Measurements from ENCODE around the gene HSPB8. TPM values are rescaled to one million over a fixed set of nuclear protein-coding genes. Genes with fewer than 3 reads are reported as not detected.

Gene HSPB8
- total RNA-seq, 1 donor from 2014 or later, result 58.4 TPM

DNA sequence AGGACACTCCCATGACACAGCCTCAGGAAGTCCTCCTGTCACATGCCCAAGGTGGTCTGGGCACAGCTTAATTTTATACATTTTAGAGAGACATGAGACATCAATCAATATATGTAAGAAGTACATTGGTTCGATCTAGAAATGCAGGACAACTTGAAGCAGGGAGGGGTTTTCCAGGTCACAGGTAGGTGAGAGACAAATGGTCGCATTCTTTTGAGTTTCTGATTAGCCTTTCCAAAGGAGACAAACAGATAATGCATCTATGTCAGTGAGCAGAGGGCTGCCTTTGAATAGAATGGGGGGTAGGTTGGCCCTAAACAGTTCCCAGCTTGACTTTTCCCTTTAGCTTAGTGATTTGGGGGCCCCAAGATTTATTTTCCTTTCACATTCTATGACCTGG, 2.5 kb downstream of the HSPB8 start:
- H3K27me3 ChIP-seq, result no peaks in the 10 kb centered on the region
- no peak for DNase-seq (ENCODE audit: extremely low spot score in 2 of 2)
- intact Hi-C loops (cut with DNase I), result no loop called here
- no peaks in the 10 kb centered on the region for H3K36me3 ChIP-seq
- no peaks in the 10 kb centered on the region for H3K9me3 ChIP-seq
- H3K4me3 ChIP-seq, result peak overlapping the region; percentile 61 to 65
- peaks cover 50% of the 10 kb centered on the region for H3K4me1 ChIP-seq
- peak overlapping the region; percentile 95 for H3K27ac ChIP-seq
- TF ChIP-seq, protein P1, sequence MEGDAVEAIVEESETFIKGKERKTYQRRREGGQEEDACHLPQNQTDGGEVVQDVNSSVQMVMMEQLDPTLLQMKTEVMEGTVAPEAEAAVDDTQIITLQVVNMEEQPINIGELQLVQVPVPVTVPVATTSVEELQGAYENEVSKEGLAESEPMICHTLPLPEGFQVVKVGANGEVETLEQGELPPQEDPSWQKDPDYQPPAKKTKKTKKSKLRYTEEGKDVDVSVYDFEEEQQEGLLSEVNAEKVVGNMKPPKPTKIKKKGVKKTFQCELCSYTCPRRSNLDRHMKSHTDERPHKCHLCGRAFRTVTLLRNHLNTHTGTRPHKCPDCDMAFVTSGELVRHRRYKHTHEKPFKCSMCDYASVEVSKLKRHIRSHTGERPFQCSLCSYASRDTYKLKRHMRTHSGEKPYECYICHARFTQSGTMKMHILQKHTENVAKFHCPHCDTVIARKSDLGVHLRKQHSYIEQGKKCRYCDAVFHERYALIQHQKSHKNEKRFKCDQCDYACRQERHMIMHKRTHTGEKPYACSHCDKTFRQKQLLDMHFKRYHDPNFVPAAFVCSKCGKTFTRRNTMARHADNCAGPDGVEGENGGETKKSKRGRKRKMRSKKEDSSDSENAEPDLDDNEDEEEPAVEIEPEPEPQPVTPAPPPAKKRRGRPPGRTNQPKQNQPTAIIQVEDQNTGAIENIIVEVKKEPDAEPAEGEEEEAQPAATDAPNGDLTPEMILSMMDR (IDR thresholded peaks at IDR 0.05), result no peak
- TF ChIP-seq POLR2A (IDR thresholded peaks at IDR 0.05) (no peak), POLR2AphosphoS5 (IDR thresholded peaks at IDR 0.05; ENCODE audit: insufficient read depth in 1 of 2, low read depth in 1 of 2) (no peak)

DNA sequence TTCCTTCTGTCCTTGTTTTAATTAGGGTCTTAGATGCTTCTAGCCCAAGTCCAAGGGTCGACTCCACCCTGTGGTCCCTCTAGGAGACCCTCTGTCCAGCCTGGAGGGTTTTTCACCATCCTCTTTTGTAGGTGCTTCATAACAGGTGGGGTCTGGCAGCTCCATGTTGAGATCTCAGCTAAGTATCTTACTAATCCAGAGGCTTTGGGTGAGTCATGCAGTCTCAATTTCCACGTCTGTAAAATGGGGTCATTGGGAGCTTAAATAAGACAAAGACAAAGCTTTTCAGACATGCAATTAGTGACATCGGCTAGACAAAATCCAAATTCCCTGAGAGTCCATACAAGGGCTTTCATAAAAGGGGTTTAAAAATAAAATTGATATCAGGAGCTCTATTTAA, 3.2 kb downstream of the HSPB8 start:
- Histone ChIP-seq H3K4me1 (peaks cover 45% of the 10 kb centered on the region), H3K36me3 (no peaks in the 10 kb centered on the region), H3K27ac (peak overlapping the region; percentile 54), H3K4me3 (peak overlapping the region; percentile 61 to 65), H3K9me3 (no peaks in the 10 kb centered on the region), H3K27me3 (no peaks in the 10 kb centered on the region)
- intact Hi-C loops (cut with DNase I), result no loop called here
- DNase-seq (ENCODE audit: extremely low spot score in 2 of 2), result no peak
- TF ChIP-seq POLR2A (IDR thresholded peaks at IDR 0.05) (no peak), POLR2AphosphoS5 (IDR thresholded peaks at IDR 0.05; ENCODE audit: insufficient read depth in 1 of 2, low read depth in 1 of 2) (no peak)
- TF ChIP-seq, protein P1 (IDR thresholded peaks at IDR 0.05), result no peak

DNA sequence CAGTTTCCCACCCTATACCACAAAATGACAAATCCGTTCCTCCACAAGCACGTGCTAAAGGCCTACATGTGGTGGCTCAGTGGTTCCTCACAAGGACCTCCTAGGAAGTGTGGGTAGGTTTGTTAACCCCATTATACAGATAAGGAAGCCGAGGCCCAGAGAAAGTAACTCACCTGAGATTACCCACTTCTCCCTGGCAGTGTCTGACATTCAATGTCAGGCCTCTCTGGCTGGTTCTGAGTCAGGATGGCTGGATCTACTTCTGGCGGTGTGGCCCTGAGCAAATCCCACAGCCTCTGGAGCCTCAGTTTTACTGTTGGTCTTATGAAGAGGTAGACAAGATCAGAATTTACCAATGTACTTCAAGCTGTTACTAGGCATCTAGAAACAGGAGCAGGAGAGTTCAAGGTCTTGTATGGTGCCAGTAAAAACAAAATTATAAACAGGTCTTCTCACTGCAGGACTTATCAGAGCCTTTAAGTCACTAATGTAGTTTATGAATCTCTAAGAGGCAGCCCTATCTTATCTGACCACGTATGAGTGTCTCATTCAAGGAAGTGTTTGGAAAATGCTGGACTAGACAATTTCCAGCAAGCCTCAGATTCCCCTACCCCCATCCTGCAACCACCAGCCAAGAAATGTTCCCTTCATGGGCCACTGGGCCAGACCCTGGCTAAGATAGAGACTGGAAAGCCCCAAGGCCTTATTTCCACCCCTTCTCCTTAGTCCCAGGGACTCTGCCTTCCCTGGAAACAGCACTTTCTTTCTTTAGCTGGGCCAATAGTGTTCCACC, 4.2 kb downstream of the HSPB8 start:
- H3K27me3 ChIP-seq, result no peaks in the 10 kb centered on the region
- H3K36me3 ChIP-seq, result no peaks in the 10 kb centered on the region
- no peak for DNase-seq (ENCODE audit: extremely low spot score in 2 of 2)
- H3K9me3 ChIP-seq, result no peaks in the 10 kb centered on the region
- intact Hi-C loops (cut with DNase I), result no loop called here
- H3K4me1 ChIP-seq, result peaks cover 44% of the 10 kb centered on the region
- peak overlapping the region; percentile 54 for H3K27ac ChIP-seq
- no peak for TF ChIP-seq POLR2AphosphoS5 (IDR thresholded peaks at IDR 0.05; ENCODE audit: insufficient read depth in 1 of 2, low read depth in 1 of 2)
- TF ChIP-seq, protein P1 (IDR thresholded peaks at IDR 0.05), result no peak
- no peak for TF ChIP-seq POLR2A (IDR thresholded peaks at IDR 0.05)
- peak overlapping the region; percentile 61 to 65 for H3K4me3 ChIP-seq

DNA sequence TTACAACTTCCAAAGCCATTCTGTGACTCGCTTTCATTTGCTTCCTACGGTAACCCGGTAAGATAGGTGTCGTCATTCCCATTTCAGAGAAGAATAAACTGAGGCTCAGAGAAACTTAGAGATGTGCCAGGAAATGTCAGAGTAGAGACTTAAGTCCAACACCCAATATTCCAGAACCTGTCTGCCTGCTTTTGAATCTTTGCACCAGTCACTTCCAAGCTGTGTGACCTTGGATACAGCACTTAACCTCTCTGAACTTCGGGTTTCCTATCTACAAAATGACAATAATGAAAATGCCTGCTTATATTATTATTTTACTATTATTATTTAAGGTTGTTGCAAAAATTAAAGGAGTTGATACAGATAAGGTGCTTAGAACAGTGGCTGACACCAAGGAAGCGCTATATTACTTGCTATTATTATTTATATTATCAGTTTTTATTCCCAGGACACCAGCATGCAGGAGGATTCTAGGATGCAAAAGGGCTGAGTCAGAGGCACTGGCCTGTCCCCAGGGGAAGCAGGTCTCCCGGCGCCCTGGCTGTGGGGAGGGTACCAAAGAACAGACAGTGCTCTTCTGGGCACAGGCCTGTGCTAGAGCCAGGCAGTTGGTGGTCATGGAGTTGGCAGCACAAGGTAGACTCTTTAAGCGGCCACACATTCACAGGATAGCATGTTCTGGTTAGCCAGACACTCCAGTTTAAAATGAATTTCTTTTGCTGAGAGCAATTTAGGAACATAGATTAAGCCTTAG, 5.4 kb downstream of the HSPB8 start:
- peak overlapping the region; percentile 54 for H3K27ac ChIP-seq
- H3K27me3 ChIP-seq, result no peaks in the 10 kb centered on the region
- intact Hi-C loops (cut with DNase I), result no loop called here
- peaks cover 42% of the 10 kb centered on the region for H3K4me1 ChIP-seq
- H3K4me3 ChIP-seq, result peak overlapping the region in 1 of 2 donors; percentile 6
- no peaks in the 10 kb centered on the region for H3K9me3 ChIP-seq
- no peaks in the 10 kb centered on the region for H3K36me3 ChIP-seq
- no peak for DNase-seq (ENCODE audit: extremely low spot score in 2 of 2)
- no peak for TF ChIP-seq POLR2A (IDR thresholded peaks at IDR 0.05)
- TF ChIP-seq, protein P1 (IDR thresholded peaks at IDR 0.05), result no peak
- TF ChIP-seq POLR2AphosphoS5 (IDR thresholded peaks at IDR 0.05; ENCODE audit: insufficient read depth in 1 of 2, low read depth in 1 of 2), result no peak
